Activated CD8-positive, alpha-beta memory T cell treated with anti-CD3 and anti-CD28 coated beads, Interleukin-2, amount 50 U/mL, for 1 hour (primary cell): ENCODE measurements around the gene MCL1.

Source experiments
- DNase-seq: peaks from one replicate; pipeline ENCODE4 v3.0.0-alpha.2; 2020; ENCODE audit errors: extremely low read depth

Gene MCL1

GRCh38 chr1:150557813-150558212, 21.6 kb downstream of the MCL1 start:
- DNase-seq = no peak

DNA sequence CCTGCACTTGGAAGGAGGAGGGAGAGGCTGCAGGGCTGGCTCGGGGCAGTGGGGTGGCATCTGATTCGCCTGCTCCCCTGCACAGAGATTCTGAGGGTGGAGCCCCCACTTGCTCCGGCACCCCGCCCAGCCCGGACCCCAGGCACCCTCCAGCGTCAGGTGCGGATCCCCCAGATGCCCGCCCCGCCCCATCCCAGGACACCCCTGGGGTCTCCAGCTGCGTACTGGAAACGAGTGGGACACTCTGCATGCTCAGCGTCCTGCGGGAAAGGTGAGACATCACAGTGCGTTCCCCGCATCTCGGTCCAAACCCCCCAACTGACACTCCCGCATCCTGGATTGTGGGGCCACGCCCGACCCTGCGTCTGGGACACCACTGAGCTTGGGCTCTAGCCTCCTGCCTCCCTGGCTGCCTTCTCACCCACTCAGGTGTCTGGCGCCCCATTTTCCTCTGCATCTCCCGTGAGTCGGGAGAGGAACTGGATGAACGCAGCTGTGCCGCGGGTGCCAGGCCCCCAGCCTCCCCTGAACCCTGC, 22.3 kb downstream of the MCL1 start:
- DNase-seq = no peak

DNA sequence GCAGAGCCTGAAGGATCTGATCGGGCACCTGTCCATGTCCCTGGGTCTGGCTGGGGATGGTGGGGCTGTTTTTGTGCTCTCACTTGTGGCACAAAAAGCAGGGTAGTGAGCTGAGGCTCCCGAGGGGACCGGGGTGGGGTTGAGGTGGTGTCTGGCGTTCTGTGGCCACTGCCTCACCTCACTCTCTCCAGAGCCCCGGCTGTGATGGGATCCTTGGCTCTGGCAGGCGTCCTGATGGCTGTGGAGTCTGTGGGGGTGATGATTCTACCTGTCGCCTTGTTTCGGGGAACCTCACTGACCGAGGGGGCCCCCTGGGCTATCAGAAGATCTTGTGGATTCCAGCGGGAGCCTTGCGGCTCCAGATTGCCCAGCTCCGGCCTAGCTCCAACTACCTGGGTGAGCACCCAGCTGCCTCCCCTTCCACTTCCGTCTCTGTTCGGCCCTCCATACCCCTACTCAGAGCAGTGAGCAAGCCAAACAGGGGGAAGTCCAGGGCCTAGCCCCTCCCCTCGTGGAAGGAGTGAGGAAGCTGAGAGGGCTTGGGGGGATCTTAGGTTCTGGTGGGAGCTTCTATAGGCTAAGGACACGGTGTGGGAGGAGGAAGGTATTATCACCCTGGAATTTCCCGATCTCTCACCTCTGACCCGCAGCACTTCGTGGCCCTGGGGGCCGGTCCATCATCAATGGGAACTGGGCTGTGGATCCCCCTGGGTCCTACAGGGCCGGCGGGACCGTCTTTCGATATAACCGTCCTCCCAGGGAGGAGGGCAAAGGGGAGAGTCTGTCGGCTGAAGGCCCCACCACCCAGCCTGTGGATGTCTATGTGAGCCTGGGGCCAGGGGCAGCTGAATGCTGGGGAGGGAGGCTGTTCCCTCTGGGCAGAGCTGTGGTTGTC, 23.2 kb downstream of the MCL1 start:
- no peak for DNase-seq

DNA sequence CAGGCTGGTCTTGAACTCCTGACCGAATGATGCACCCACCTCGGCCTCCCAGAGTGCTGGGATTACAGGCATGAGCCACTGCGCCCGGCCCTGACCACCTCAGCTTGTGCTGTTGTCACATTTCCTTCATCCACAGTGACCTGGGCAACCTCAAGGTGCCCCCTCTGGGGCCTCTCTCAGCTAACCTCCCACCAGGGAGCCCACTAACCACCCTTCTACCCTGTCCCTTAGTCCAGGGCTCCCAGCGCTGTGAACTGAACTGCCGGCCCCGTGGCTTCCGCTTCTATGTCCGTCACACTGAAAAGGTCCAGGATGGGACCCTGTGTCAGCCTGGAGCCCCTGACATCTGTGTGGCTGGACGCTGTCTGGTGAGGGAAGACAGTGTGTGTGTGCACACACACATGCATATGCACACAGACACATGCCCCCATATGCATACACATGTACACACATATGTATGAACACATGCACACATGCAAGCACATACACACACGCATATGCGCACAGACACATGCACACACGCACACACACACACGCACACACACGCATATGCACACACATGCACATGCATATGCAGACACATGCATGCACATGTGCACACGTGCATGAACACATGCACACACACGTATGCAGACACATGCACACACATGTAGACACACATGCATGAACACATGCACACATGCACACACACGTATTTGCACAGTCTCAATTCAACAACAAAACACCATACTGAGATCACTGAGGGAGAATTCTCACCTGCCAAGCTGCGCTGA, 24.0 kb downstream of the MCL1 start:
- no peak for DNase-seq

- DNase-seq = no peak
These were observed 25.3 kb downstream of the MCL1 start for GRCh38 chr1:150554086-150554452.

DNA sequence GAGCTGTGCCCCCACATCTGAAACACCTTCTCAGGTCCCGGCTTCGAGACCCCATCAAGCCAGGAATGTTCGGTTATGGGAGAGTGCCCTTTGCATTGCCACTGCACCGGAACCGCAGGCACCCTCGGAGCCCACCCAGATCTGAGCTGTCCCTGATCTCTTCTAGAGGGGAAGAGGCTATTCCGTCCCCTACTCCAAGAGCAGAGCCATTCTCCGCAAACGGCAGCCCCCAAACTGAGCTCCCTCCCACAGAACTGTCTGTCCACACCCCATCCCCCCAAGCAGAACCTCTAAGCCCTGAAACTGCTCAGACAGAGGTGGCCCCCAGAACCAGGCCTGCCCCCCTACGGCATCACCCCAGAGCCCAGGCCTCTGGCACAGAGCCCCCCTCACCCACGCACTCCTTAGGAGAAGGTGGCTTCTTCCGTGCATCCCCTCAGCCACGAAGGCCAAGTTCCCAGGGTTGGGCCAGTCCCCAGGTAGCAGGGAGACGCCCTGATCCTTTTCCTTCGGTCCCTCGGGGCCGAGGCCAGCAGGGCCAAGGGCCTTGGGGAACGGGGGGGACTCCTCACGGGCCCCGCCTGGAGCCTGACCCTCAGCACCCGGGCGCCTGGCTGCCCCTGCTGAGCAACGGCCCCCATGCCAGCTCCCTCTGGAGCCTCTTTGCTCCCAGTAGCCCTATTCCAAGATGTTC, 25.9 kb downstream of the MCL1 start:
- DNase-seq = no peak

DNA sequence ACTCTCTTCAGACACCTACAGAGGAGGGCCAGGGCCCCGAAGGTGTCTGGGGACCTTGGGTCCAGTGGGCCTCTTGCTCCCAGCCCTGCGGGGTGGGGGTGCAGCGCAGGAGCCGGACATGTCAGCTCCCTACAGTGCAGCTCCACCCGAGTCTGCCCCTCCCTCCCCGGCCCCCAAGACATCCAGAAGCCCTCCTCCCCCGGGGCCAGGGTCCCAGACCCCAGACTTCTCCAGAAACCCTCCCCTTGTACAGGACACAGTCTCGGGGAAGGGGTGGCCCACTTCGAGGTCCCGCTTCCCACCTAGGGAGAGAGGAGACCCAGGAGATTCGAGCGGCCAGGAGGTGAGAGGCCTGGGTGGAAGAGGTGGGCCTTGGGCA, 26.5 kb downstream of the MCL1 start:
- DNase-seq = no peak

GRCh38 chr1:150552128-150552910, 27.1 kb downstream of the MCL1 start:
- no peak for DNase-seq

DNA sequence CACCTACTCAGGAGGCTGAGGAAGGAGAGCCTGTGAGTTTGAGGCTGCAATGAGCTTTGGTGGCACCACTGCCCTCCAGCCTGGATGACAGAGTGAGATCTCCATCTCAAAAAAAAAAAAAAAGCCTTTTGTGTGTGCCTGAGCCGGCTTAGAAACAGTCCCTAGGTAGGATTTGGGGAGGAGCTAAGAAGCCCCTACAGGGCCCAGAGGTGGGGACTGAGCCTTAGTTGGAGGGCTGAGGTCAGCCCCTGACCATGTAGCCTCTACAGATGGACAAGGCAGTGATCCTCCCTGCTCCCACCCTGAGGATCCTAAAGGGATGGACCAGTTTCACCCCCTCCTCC, 27.7 kb downstream of the MCL1 start:
- DNase-seq = no peak

DNA sequence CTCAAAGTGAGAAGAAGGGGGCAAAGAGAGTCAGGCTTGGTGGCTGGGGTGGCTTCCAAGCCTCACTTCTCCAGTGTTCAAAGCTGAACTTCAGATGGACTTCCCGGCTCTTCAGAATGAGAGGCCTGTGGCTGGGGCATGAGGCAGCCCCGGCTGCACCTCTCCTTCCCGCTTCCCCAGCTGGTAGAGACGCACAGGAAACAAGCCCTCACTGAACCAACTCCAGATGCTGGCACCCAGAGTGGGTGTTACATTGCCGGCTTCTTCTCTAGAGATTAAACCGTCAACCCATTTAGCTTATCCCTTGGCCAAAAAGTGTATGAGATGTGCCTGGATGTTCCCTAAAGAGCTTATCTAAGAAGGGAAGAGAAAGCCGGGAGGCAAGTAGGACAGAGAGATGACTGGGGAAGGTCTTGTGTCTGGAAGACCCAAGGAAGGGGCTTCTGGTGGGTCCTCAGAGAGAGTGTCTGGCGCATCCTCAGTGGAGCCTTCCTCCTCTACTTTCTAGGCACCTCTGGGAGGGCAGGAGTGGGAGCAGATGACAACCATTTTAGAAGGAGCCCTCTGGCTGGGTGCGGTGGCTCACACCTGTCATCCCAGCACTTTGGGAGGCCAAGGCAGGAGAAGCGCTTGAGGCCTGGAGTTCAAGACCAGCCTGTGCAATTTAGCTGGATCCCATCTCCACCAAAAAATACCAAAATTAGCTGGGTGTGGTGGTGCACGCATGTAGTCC, 28.2 kb downstream of the MCL1 start:
- DNase-seq = no peak

DNA sequence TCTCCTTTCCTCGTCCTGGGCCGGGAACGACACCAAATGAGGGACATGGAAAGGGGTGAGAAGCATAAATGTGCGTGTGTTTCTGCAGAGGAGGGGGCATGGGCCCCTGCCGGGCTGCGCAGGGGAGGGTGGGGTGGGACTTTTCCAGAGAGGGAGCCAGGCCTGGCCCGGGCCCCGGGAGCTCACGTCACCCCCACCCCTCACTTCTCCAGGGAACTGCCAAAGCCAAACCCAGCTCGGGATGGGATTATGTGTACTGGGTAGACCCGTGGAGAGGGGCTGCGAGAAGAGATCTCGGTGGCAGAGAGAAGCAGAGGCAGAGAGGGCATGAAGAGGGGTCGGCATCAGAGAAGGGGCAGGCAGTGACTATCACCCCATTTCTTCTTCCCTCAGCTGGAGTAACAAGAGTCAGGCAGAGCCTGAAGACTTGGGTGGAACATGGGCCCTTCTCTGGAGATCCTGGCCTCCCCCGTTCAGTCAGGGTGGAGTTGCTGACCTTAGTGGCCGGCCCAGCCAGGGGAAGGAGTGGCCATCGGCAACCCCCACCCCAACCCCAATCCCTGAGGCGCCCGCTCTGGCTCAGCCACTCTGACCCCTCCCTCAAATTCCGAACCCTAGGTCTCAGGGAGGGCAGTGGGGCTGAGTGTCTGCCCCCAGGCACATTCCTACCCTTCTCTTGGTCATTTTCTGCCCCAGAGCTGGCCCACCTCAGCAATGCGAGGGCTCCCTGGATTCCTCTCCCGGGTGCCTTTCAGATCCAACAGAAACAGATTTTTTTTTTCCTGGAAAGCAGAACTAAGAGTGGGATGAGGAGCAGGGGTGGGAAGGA, 29.0 kb downstream of the MCL1 start:
- no peak for DNase-seq

DNA sequence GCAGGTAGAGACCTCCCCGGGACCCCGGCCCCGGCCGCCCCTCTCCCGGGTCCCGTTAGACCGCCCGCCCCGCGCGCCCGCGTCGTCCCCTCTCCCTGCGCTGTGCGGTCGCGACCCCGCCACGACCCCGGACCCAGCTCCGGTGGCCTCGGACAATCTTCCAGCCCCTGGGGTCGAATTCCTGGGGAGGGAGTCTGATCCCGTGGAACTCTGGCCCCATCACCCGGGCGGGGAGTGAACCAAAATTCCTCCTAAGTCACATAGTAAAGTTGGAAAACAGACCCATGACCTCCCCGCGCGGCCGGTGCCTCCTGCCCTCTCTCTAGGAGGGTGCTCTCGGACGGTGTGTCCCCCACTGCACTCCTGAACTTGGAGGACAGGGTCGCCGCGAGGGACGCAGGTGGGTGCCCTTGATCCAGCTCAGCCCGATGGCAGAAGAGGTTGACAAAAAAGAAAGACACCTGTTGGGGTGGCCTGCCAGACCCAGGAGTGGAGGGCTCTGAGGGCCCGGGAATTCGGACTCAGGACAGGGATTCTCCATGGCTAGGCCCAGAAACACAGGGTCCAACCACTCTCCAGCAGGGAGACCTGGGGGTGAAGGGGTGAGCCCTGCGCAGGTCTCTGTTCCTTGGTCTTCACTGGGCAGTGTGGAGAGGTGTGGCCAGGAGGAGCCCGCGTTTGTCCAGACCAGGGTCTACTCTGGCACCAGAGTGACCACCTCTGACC, 29.8 kb downstream of the MCL1 start:
- DNase-seq = no peak

DNA sequence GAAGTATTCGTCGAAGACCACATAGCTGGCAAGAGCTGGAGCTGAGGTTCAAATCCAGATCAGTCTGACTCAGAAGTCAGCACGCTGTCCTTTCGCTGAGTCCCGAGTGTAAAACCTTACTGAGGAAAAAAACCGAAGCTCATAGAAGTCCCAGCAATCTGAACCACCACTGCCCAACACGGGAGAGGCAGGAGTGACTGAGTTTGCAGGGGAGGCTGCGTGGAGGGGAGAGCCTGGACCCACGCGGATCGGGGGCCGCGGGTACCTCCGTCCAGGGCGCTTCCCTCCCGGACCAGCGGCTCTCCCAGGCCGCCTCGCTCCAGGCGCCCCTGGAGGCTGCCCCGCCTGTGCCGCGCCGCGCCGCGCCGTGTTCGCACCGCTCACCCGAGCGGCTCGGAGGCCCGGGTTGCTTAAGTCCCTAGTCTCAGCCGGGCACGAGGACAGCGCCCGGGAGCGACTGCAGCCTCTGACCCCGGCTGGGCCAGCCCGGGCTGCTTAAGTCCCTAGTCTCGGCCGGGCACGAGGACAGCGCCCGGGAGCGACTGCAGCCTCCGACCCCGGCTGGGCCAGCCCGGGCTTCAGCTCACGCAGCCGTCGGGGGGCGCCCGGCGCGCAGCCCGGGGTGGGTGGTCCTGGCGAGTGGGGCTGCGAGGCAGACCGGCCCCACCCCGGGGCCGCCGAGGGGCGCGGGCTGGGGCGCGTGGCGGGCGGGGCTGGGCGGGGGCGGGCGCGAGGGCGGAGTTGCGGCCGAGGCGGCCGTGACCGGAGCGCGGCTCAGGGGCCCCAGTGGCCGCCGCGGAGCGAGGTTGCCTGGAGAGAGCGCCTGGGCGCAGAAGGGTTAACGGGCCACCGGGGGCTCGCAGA, 30.5 kb downstream of the MCL1 start, which contains the start of gene ADAMTSL4:
Gene ADAMTSL4 (plus strand): TSS at position 777 of the 864 bp plus-strand sequence. CDS start 2,881 bp downstream, outside the sequence.
- DNase-seq = no peak

DNA sequence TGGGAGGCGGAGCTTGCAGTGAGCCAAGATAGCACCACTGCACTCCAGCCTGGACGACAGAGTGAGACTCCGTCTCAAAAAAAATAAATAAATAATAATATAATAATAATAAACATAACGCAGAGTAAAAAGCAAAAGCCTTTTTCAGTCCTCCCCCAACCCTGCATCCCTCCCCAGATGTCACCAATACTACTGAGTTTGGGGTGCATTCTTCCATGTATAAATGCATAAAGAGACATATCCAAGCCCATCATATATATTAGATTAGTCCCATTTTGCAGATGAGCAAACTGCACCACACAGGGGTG, 31.1 kb downstream of the MCL1 start:
- DNase-seq = no peak

GRCh38 chr1:150546294-150546937, 33.0 kb downstream of the MCL1 start:
- no peak for DNase-seq

DNA sequence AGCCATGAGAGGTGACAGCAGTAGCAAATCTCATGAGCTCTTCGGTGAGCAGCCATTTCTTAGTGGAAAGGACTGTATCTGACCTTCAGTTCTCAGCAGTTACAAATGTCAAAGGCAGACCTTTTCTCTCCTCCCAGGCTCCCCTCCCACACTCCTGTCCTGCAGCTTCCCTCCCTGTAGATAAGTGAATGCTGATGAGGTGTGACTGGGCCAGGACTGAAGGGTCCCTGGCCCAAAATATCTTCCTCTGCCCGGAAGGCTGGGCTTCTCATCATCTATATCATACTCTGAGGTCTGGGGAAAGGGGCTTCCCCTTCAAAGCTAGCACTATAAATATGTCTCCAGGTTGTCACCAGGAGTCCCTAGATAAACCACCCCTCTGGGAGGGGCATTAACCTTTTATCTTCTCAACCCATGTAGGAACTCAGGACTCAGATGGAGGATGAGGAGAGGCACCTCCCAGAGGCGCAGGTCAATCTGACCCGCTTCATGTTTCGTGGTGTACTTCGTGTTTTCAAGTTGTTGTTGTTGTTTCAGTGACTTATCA, 33.9 kb downstream of the MCL1 start:
- no peak for DNase-seq

GRCh38 chr1:150544204-150544603, 35.2 kb downstream of the MCL1 start:
- no peak for DNase-seq
